Thoracic aorta (tissue), 2 donors: Measurements from ENCODE around the gene SEMA6B. TPM values are rescaled to one million over a fixed set of nuclear protein-coding genes. Genes with fewer than 3 reads are reported as not detected.

Source experiments
- ATAC-seq: fragments of 150-250 bp; one replicate; pipeline ENCODE4 v1.8.0; 2017; ENCODE audit warnings: low read depth; ENCODE audit not compliant: insufficient number of reproducible peaks, low FRiP score
- DNase-seq: peaks from one replicate; pipeline ENCODE4 v3.0.0-alpha.2; 2020; ENCODE audit warnings: low spot score
- H3K27ac ChIP-seq, 2 donors: fragments of 200-600 bp; sonication (generic); 1 replicate in 1 of 2; 2 replicates in 1 of 2; pipeline ENCODE4 v1.5.1; 2016; ENCODE audit warnings: mild to moderate bottlenecking in 2 of 2, moderate library complexity in 2 of 2
- H3K27me3 ChIP-seq: fragments of 200-600 bp; sonication (generic); replicated peaks from 2 replicates; pipeline ENCODE4 v1.6.0; 2016; ENCODE audit warnings: mild to moderate bottlenecking; ENCODE audit not compliant: insufficient read depth
- H3K36me3 ChIP-seq: fragments of 200-600 bp; sonication (generic); one replicate; pipeline ENCODE4 v1.5.1; 2016
- H3K4me1 ChIP-seq, 2 donors: fragments of 200-600 bp; sonication (generic); 1 replicate in 1 of 2; 2 replicates in 1 of 2; pipeline versions ENCODE4 v1.5.1 to v1.6.0; 2016; ENCODE audit warnings: low read depth in 2 of 2, mild to moderate bottlenecking in 1 of 2; ENCODE audit not compliant: control insufficient read depth in 1 of 2
- H3K4me3 ChIP-seq: fragments of 200-600 bp; sonication (generic); 2 replicates; pipeline ENCODE4 v1.5.1; 2016; ENCODE audit warnings: mild to moderate bottlenecking
- H3K9me3 ChIP-seq: fragments of 200-600 bp; sonication (generic); 2 replicates; pipeline ENCODE4 v1.5.1; 2016
- CTCF ChIP-seq: fragments of 200-600 bp; sonication (generic); IDR thresholded peaks from one replicate; pipeline ENCODE4 v1.5.1; 2019; ENCODE audit warnings: antibody characterized with exemption
- total RNA-seq, 2 donors: library from RNA; depleted of rRNA; stranded (reverse); fragments of >200 nt; gene quantifications; one replicate each; pipeline versions ENCODE4 v1.1.0 to v1.2.3, GENCODE V29; 2016

Gene SEMA6B
- total RNA-seq, 2 donors from 2014 or later: 3.4 to 17.4 TPM

- no peaks in the 10 kb centered on the region for H3K27me3 ChIP-seq
- H3K9me3 ChIP-seq: no peaks in the 10 kb centered on the region
- ATAC-seq (no peak), DNase-seq (no peak)
- TF ChIP-seq CTCF: no peak
- no peak overlapping the region for H3K4me3 ChIP-seq
- H3K4me1 ChIP-seq: no peaks in the 10 kb centered on the region
- no peak overlapping the region for H3K27ac ChIP-seq
- no peaks in the 10 kb centered on the region for H3K36me3 ChIP-seq
These were observed 51.7 kb downstream of the SEMA6B start for GRCh38 chr19:4507804-4508203.

- ATAC-seq (no peak), DNase-seq (no peak)
- Histone ChIP-seq H3K9me3 (no peaks in the 10 kb centered on the region), H3K27ac (no peak overlapping the region), H3K4me1 (no peaks in the 10 kb centered on the region), H3K36me3 (no peaks in the 10 kb centered on the region), H3K27me3 (no peaks in the 10 kb centered on the region), H3K4me3 (no peak overlapping the region)
- no peak for TF ChIP-seq CTCF
These were observed 52.4 kb downstream of the SEMA6B start for GRCh38 chr19:4507150-4507452.

- no peak for ATAC-seq
- no peak for DNase-seq
- H3K4me3 ChIP-seq: no peak overlapping the region
- H3K27ac ChIP-seq: no peak overlapping the region
- no peaks in the 10 kb centered on the region for H3K36me3 ChIP-seq
- no peaks in the 10 kb centered on the region for H3K27me3 ChIP-seq
- H3K9me3 ChIP-seq: no peaks in the 10 kb centered on the region
- no peaks in the 10 kb centered on the region for H3K4me1 ChIP-seq
- TF ChIP-seq CTCF: no peak
These were observed 52.9 kb downstream of the SEMA6B start for GRCh38 chr19:4506449-4507149.

GRCh38 chr19:4505570-4506448 is 53.7 kb downstream of the SEMA6B start:
- Histone ChIP-seq H3K27ac (no peak overlapping the region), H3K9me3 (no peaks in the 10 kb centered on the region), H3K36me3 (peaks cover 2% of the 10 kb centered on the region), H3K4me3 (no peak overlapping the region), H3K27me3 (no peaks in the 10 kb centered on the region), H3K4me1 (no peaks in the 10 kb centered on the region)
- ATAC-seq (no peak), DNase-seq (no peak)
- no peak for TF ChIP-seq CTCF

- DNase-seq: no peak
- H3K4me1 ChIP-seq: no peaks in the 10 kb centered on the region
- H3K36me3 ChIP-seq: peaks cover 7% of the 10 kb centered on the region
- no peak overlapping the region for H3K27ac ChIP-seq
- ATAC-seq: no peak
- no peak overlapping the region for H3K4me3 ChIP-seq
- no peak for TF ChIP-seq CTCF
- H3K27me3 ChIP-seq: no peaks in the 10 kb centered on the region
- H3K9me3 ChIP-seq: no peaks in the 10 kb centered on the region
These were observed 54.5 kb downstream of the SEMA6B start for GRCh38 chr19:4504891-4505569.
